CD4-positive, alpha-beta T cell treated with Interleukin-10 for 1 hour (primary cell): ENCODE results near the gene CLEC3B.
A peak's percentile ranks its signal among the peaks of the same experiment; 100 is the strongest.
"Not testable (repeated sequence)": the region's sequence is repeated elsewhere in the genome, so short reads cannot be mapped to it uniquely, and the experiment has no call there.

Source experiments
- DNase-seq: peaks from one replicate; pipeline ENCODE4 v3.0.0-alpha.2; 2020

CLEC3B gene

GRCh38 chr3:45037720-45038455 lies 11.8 kb downstream of the CLEC3B start:
- peak; percentile 94 for DNase-seq

GRCh38 chr3:45041666-45042065 lies 15.6 kb downstream of the CLEC3B start:
- no peak for DNase-seq

GRCh38 chr3:45042162-45042561 lies 16.1 kb downstream of the CLEC3B start:
- no peak for DNase-seq

- no peak for DNase-seq
Measured at GRCh38 chr3:45043728-45044299, 17.7 kb downstream of the CLEC3B start.

- DNase-seq = no peak
Measured at GRCh38 chr3:45048244-45048643, 22.1 kb downstream of the CLEC3B start.

- no peak for DNase-seq
Measured at GRCh38 chr3:45049807-45050206, 23.7 kb downstream of the CLEC3B start.

- DNase-seq = no peak
Measured at GRCh38 chr3:45051685-45052084, 25.6 kb downstream of the CLEC3B start.

GRCh38 chr3:45053805-45054195 lies 27.7 kb downstream of the CLEC3B start:
- not testable (repeated sequence) for DNase-seq

- DNase-seq = no peak
Measured at GRCh38 chr3:45054196-45054857, 28.2 kb downstream of the CLEC3B start.

- no peak for DNase-seq
Measured at GRCh38 chr3:45055032-45055410, 28.9 kb downstream of the CLEC3B start.

- DNase-seq = no peak
Measured at GRCh38 chr3:45055411-45056143, 29.5 kb downstream of the CLEC3B start.

- no peak for DNase-seq
Measured at GRCh38 chr3:45056608-45057301, 30.7 kb downstream of the CLEC3B start.

- no peak for DNase-seq
Measured at GRCh38 chr3:45057557-45057956, 31.5 kb downstream of the CLEC3B start.

GRCh38 chr3:45059132-45059531 lies 33.0 kb downstream of the CLEC3B start:
- DNase-seq = no peak

GRCh38 chr3:45060165-45060892 lies 34.2 kb downstream of the CLEC3B start:
- DNase-seq = no peak

GRCh38 chr3:45062697-45063070 lies 36.6 kb downstream of the CLEC3B start:
- DNase-seq = no peak

- DNase-seq = peak; percentile 47
Measured at GRCh38 chr3:45064512-45065372, 38.6 kb downstream of the CLEC3B start.

- DNase-seq = no peak
Measured at GRCh38 chr3:45065373-45065720, 39.2 kb downstream of the CLEC3B start.

- no peak for DNase-seq
Measured at GRCh38 chr3:45066109-45066801, 40.2 kb downstream of the CLEC3B start.

- no peak for DNase-seq
Measured at GRCh38 chr3:45067486-45067885, 41.4 kb downstream of the CLEC3B start.

- no peak for DNase-seq
Measured at GRCh38 chr3:45067941-45068340, 41.8 kb downstream of the CLEC3B start.
